Activated naive CD8-positive, alpha-beta T cell (primary cell): ENCODE data around the gene NFIB.

Experiments
- H3K27ac Mint-ChIP-seq: one replicate; pipeline ENCODE4 v1.8.0; 2021; ENCODE audit warnings: mixed read lengths
- H3K27me3 Mint-ChIP-seq: one replicate; pipeline ENCODE4 v1.8.0; 2021; ENCODE audit warnings: mixed read lengths
- H3K36me3 Mint-ChIP-seq: one replicate; pipeline ENCODE4 v1.8.0; 2021; ENCODE audit warnings: mixed read lengths
- H3K4me1 Mint-ChIP-seq: one replicate; pipeline ENCODE4 v1.8.0; 2021; ENCODE audit warnings: low read depth, mixed read lengths
- H3K4me3 Mint-ChIP-seq: one replicate; pipeline ENCODE4 v1.8.0; 2021; ENCODE audit warnings: mild to moderate bottlenecking, mixed read lengths
- H3K9me3 Mint-ChIP-seq: one replicate; pipeline ENCODE4 v1.8.0; 2021; ENCODE audit warnings: low read depth, mixed read lengths

The NFIB gene

GRCh38 chr9:14136047-14136635, 177.8 kb downstream of the NFIB start:
- no peaks in the 10 kb centered on the region for H3K27me3 Mint-ChIP-seq
- no peak overlapping the region for H3K4me3 Mint-ChIP-seq
- no peaks in the 10 kb centered on the region for H3K4me1 Mint-ChIP-seq

GRCh38 chr9:14135421-14135820, 178.5 kb downstream of the NFIB start:
- Mint-ChIP-seq H3K4me1 (no peaks in the 10 kb centered on the region), H3K9me3 (no peaks in the 10 kb centered on the region), H3K4me3 (no peak overlapping the region), H3K36me3 (no peaks in the 10 kb centered on the region), H3K27me3 (no peaks in the 10 kb centered on the region), H3K27ac (no peak overlapping the region)

More at GRCh38 chr9:14136047-14136635, 177.8 kb downstream of the NFIB start:
- H3K36me3 Mint-ChIP-seq: no peaks in the 10 kb centered on the region
- H3K9me3 Mint-ChIP-seq: no peaks in the 10 kb centered on the region
- H3K27ac Mint-ChIP-seq: no peak overlapping the region

- Mint-ChIP-seq H3K27ac (no peak overlapping the region), H3K27me3 (no peaks in the 10 kb centered on the region), H3K36me3 (no peaks in the 10 kb centered on the region), H3K4me3 (no peak overlapping the region), H3K4me1 (no peaks in the 10 kb centered on the region), H3K9me3 (no peaks in the 10 kb centered on the region)
These were observed 180.5 kb downstream of the NFIB start for GRCh38 chr9:14133394-14133793.

- Mint-ChIP-seq H3K4me3 (no peak overlapping the region), H3K4me1 (no peaks in the 10 kb centered on the region), H3K27me3 (no peaks in the 10 kb centered on the region), H3K27ac (no peak overlapping the region), H3K9me3 (no peaks in the 10 kb centered on the region), H3K36me3 (no peaks in the 10 kb centered on the region)
These were observed 181.2 kb downstream of the NFIB start for GRCh38 chr9:14132775-14133174.

- no peaks in the 10 kb centered on the region for H3K4me1 Mint-ChIP-seq
- no peaks in the 10 kb centered on the region for H3K36me3 Mint-ChIP-seq
- H3K27ac Mint-ChIP-seq: no peak overlapping the region
- no peak overlapping the region for H3K4me3 Mint-ChIP-seq
- no peaks in the 10 kb centered on the region for H3K9me3 Mint-ChIP-seq
- no peaks in the 10 kb centered on the region for H3K27me3 Mint-ChIP-seq
These were observed 182.4 kb downstream of the NFIB start for GRCh38 chr9:14131356-14132088.

- Mint-ChIP-seq H3K36me3 (no peaks in the 10 kb centered on the region), H3K27ac (no peak overlapping the region), H3K4me1 (no peaks in the 10 kb centered on the region), H3K9me3 (no peaks in the 10 kb centered on the region), H3K27me3 (no peaks in the 10 kb centered on the region), H3K4me3 (no peak overlapping the region)
These were observed 186.3 kb downstream of the NFIB start for GRCh38 chr9:14127656-14128055.

- H3K36me3 Mint-ChIP-seq: no peaks in the 10 kb centered on the region
- no peaks in the 10 kb centered on the region for H3K4me1 Mint-ChIP-seq
- no peaks in the 10 kb centered on the region for H3K27me3 Mint-ChIP-seq
- no peaks in the 10 kb centered on the region for H3K9me3 Mint-ChIP-seq
- no peak overlapping the region for H3K27ac Mint-ChIP-seq
- no peak overlapping the region for H3K4me3 Mint-ChIP-seq
These were observed 194.0 kb downstream of the NFIB start for GRCh38 chr9:14119694-14120514.

- Mint-ChIP-seq H3K36me3 (no peaks in the 10 kb centered on the region), H3K27me3 (no peaks in the 10 kb centered on the region), H3K27ac (no peak overlapping the region), H3K9me3 (no peaks in the 10 kb centered on the region), H3K4me1 (no peaks in the 10 kb centered on the region), H3K4me3 (no peak overlapping the region)
These were observed 201.7 kb downstream of the NFIB start for GRCh38 chr9:14112226-14112625.

- H3K27me3 Mint-ChIP-seq: no peaks in the 10 kb centered on the region
- no peaks in the 10 kb centered on the region for H3K36me3 Mint-ChIP-seq
- H3K27ac Mint-ChIP-seq: no peak overlapping the region
- no peaks in the 10 kb centered on the region for H3K9me3 Mint-ChIP-seq
- H3K4me3 Mint-ChIP-seq: no peak overlapping the region
- no peaks in the 10 kb centered on the region for H3K4me1 Mint-ChIP-seq
These were observed 202.2 kb downstream of the NFIB start for GRCh38 chr9:14111696-14112095.

- no peaks in the 10 kb centered on the region for H3K4me1 Mint-ChIP-seq
- H3K36me3 Mint-ChIP-seq: no peaks in the 10 kb centered on the region
- no peak overlapping the region for H3K4me3 Mint-ChIP-seq
- H3K27me3 Mint-ChIP-seq: no peaks in the 10 kb centered on the region
- no peak overlapping the region for H3K27ac Mint-ChIP-seq
- H3K9me3 Mint-ChIP-seq: no peaks in the 10 kb centered on the region
These were observed 206.0 kb downstream of the NFIB start for GRCh38 chr9:14107977-14108376.

GRCh38 chr9:14107495-14107894, 206.4 kb downstream of the NFIB start:
- no peaks in the 10 kb centered on the region for H3K36me3 Mint-ChIP-seq
- H3K4me1 Mint-ChIP-seq: no peaks in the 10 kb centered on the region
- H3K27ac Mint-ChIP-seq: no peak overlapping the region
- no peak overlapping the region for H3K4me3 Mint-ChIP-seq
- no peaks in the 10 kb centered on the region for H3K9me3 Mint-ChIP-seq
- H3K27me3 Mint-ChIP-seq: no peaks in the 10 kb centered on the region

- Mint-ChIP-seq H3K4me1 (no peaks in the 10 kb centered on the region), H3K36me3 (no peaks in the 10 kb centered on the region), H3K9me3 (no peaks in the 10 kb centered on the region), H3K4me3 (no peak overlapping the region), H3K27me3 (no peaks in the 10 kb centered on the region), H3K27ac (no peak overlapping the region)
These were observed 207.2 kb downstream of the NFIB start for GRCh38 chr9:14106699-14107098.

GRCh38 chr9:14104496-14104895, 209.4 kb downstream of the NFIB start:
- H3K4me1 Mint-ChIP-seq: no peaks in the 10 kb centered on the region
- H3K27me3 Mint-ChIP-seq: no peaks in the 10 kb centered on the region
- no peaks in the 10 kb centered on the region for H3K9me3 Mint-ChIP-seq
- H3K4me3 Mint-ChIP-seq: no peak overlapping the region
- no peaks in the 10 kb centered on the region for H3K36me3 Mint-ChIP-seq
- no peak overlapping the region for H3K27ac Mint-ChIP-seq

- H3K4me1 Mint-ChIP-seq: no peaks in the 10 kb centered on the region
- no peaks in the 10 kb centered on the region for H3K27me3 Mint-ChIP-seq
- no peak overlapping the region for H3K4me3 Mint-ChIP-seq
- H3K36me3 Mint-ChIP-seq: no peaks in the 10 kb centered on the region
- no peaks in the 10 kb centered on the region for H3K9me3 Mint-ChIP-seq
- no peak overlapping the region for H3K27ac Mint-ChIP-seq
These were observed 210.8 kb downstream of the NFIB start for GRCh38 chr9:14103115-14103514.

GRCh38 chr9:14099737-14100136, 214.2 kb downstream of the NFIB start:
- H3K27me3 Mint-ChIP-seq: no peaks in the 10 kb centered on the region
- H3K4me1 Mint-ChIP-seq: no peaks in the 10 kb centered on the region
- H3K4me3 Mint-ChIP-seq: no peak overlapping the region
- no peaks in the 10 kb centered on the region for H3K36me3 Mint-ChIP-seq
- H3K9me3 Mint-ChIP-seq: no peaks in the 10 kb centered on the region
- H3K27ac Mint-ChIP-seq: no peak overlapping the region
